NCI-H774 (cell line): ENCODE data around the gene ZBTB24.

ENCODE experiments used
- DNase-seq: peaks from one replicate; lab custom pipeline; 2025; lab: John Stamatoyannopoulos, UW

The ZBTB24 gene

DNA sequence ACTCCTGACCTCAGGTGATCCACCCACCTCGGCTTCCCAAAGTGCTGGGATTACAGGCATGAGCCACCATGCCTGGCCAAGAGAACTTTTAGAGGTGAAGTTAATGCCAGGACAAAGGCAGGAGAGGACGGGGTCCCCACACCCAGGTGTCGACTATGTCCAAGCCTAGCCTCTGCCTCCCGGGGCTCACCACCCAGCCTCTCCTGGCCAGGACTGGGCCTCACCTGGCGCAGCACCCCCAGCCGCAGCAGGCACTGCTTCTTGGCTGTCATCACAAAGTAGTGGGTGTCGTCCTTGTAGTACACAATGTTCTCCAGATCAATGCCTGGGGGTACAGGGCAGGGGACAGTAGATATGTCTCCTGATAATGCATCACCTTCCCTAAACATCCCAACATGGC, 31.6 kb downstream of the ZBTB24 start:
- DNase-seq = no peak

DNA sequence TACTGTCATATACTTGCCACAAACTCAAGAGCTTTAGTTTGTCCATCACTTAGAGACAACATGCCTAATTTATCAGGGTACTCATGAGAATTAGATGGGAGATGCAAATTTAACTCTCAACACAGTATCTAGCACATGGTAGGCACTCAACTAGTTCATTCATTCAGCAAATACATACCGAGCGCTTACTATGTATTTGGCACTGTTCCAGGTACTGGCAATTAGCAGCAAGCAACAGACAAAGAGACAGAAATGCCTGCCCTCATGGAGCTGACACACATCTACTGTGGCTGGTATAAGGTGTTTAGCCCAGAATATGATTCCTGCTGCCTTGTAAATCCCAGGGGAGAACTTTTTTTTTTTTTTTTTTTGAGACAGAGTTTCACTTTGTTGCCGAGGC, 32.2 kb downstream of the ZBTB24 start:
- no peak for DNase-seq

DNA sequence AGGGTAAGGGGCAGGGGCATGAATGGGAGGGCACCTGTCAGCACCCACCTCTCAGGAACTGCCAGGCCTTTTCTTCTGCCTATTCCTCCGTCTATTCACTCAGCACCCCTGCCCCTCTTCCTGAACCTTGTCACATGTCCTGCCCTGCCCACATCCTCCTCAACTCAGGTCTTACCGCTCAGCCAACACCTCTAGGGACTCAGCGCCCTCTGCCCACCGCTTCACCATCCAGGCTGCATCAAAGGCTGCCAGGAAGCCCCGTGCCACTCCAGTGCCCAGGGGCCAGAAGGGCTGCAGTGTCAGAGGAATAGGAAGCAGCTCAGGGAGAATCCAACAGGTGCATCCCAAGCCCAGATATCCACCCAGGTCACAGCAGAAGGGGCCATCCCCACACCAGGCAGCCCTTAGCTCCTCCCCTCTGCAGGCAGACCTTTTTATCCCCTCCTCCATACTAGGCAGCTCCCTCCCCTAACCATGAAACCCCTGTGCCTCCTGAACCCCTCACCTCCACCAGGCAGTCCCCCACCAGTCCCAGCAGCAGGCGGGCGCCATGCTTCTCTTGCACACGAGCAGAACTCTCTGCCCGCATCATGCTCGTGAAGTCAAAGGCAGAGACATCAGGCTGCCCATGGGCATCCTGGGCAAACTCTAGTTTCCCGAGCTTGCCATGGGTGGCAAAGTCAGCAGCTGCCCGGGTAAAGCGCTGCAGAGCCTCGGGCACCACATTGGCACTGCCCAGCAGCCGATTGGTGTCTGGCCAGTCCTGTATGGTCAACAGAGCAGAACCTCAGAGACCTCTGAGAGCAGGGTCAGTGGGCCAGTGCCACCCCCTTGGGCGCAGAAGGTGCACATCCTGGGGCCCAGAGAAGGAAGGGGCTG, 33.0 kb downstream of the ZBTB24 start:
- DNase-seq = no peak

DNA sequence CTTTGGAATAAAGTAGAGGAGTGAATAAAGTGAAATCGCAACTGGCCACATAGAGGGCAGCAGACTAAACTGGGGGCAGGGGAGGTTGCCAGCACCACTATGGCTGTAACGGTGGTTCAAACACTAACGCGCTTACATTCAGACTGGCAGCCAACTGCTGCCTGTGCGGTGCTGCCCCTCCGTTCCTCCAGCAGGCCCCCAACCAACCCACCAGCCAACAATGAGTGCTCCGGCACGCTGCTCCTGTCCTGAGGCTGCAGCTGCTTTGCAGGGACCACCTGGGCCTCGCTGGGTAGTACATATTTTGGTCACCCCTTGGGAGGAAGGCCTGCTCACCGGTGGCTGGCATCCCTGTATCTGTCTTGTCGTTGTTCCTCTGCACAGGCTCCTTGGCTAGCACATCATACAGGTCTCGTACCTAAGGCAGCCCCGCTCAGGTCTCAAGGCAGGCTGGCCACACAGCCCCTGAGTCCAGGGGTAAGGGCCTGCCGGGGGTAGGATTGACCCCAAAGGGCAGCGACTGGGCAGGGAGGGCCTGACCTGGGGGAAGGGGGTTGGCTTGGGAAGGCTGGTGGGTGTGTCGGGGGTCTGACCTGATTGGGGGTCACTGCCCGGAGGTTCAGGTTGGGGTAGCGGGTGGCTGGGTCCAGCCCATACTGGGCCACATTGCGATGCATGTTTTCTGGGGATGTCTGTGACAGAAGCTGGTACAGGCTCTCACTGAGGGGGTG, 33.8 kb downstream of the ZBTB24 start:
- DNase-seq = no peak

DNA sequence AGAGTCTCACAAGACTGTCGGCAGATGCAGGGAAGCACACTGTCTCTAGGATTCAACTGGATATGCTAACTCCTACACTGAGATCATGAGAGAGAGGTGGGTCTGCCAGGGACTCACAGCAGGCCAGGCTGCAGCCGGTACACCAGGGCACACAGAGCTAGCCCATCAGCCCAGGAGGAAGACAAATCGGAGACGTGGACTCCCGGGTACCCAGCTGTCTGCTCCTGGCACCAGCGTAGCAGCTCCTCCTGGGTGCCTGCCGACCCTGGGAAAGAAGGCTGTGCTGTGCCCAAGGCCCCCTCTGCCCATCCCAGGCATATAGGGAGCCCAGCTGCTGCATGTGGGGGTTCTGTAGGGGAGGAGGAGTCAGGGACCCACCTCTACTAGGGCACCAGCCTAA, 34.4 kb downstream of the ZBTB24 start:
- no peak for DNase-seq

DNA sequence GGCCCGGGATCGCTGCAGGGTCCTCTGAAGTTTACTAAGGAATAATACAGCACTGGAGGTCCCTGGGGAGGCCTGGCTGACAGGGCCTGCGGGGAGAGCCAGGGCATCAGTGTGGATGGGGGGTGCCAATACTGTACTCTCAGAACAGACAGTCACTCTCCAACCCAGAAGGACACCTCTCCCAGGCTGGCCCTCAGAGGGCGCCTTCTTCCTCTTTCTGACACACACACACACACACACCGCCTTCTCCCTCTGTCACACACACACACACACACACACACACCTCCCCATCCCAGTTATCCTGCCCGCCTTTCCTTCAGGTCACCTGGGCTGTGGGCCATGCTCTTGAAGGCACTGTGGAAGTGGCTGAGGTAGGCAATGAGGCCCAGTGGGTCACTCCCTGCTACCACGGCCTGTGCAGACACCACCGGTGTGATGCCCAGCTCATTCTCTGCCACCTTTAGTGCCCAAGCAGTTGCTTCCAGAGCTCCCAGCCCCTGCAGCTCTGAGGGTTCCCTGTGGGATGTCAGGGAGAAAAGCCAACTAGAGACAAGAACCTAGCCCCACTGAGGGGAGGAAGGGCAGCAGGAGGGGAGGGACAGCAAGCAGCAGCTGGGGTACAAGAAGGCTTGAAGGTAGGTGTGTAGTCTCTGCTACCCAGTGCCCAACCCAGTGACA, 35.0 kb downstream of the ZBTB24 start:
- no peak for DNase-seq

DNA sequence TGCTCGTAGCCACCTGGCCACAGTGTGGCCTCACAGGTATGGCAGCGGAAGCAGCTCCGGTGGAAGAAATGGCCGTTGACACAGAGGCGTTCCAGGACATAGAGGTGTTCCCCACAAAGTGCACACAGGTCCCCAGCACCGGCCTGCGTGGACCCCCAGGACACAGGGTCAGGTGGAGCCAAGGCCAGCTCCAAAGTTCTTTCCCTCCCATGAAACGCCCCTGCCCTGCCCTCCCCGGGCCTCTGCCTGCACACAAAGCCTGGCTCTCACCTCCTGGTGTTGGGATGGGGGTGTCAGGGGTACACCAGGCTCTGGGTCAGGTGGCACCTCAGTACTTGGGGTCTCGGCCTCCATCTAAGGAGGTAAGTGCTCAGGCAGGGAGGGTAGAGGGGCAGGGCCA, 35.9 kb downstream of the ZBTB24 start:
- no peak for DNase-seq

DNA sequence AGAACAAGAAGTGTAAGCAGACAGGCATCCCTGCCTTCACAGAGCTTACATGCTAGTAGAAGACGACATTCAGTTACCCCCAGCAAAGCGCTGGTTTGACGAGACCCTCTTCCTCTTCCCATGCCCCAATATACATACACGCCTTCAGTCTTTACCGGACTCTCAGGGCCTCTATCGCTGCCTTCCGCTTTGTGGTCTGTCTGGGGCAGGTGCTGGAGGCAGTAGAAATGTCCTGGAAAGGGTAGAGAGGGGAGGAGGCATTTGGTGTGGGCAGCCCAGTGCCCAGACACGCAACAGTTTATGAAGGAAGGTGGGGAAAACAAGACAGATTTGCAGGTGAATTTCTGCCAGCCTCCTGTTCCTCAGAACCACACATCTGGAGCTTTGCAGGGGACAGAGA, 36.5 kb downstream of the ZBTB24 start:
- DNase-seq = no peak

DNA sequence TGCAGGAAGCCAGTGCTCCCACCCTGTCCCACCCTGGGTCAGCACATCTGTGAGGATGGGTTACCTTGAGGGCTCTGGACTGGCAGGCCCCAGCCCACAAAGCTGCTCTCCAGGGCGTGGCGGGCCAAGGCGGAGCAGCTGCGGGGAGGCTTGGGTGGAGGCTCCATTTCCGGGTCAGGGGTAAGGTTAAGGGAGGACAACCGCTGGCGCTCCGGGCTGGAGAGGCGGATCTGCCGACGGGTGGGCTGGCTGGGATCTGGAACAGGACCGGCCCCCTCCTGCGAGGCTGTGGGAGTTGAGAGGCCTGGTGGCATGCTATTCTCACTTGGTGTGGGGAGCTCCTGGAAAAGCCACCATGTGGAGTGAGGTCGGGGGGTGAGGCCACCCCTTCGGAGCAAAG, 36.9 kb downstream of the ZBTB24 start:
- no peak for DNase-seq

DNA sequence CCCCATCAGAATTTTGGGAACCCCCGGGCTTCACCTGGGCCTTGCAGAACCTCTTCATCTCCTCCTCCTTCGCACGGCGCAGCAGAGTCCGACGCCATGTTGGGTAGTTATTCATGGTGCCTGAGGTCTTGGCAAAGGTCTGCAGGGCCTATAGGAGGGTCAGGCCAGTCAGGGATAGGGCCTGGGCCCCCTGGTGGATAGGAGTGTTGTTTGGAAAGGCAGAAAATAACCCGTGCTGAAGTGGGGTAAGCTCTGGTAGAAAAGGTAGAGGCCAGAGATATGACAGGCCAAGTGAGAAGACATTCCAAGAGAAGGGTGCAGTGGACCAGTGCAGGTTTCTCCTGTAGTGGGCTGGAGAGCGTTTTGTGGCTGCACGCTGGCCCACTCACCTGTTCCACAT, 37.6 kb downstream of the ZBTB24 start:
- no peak for DNase-seq

DNA sequence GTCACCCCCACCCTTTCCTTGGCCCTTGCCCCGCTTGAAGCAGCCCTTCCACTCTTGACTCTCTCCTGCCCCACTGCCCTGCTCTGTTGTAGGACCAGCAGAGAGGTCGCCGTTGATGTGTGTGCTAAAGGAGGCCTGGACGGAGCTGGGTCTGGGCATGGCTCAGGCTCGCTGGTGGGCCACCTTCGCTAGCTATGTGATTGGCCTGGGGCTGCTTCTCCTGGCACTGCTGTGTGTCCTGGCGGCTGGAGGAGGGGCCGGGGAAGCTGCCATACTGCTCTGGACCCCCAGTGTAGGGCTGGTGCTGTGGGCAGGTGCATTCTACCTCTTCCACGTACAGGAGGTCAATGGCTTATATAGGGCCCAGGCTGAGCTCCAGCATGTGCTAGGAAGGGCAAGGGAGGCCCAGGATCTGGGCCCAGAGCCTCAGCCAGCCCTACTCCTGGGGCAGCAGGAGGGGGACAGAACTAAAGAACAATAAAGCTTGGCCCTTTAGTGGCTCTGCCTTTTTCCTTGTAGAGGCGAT, 39.5 kb downstream of the ZBTB24 start:
- DNase-seq = no peak

DNA sequence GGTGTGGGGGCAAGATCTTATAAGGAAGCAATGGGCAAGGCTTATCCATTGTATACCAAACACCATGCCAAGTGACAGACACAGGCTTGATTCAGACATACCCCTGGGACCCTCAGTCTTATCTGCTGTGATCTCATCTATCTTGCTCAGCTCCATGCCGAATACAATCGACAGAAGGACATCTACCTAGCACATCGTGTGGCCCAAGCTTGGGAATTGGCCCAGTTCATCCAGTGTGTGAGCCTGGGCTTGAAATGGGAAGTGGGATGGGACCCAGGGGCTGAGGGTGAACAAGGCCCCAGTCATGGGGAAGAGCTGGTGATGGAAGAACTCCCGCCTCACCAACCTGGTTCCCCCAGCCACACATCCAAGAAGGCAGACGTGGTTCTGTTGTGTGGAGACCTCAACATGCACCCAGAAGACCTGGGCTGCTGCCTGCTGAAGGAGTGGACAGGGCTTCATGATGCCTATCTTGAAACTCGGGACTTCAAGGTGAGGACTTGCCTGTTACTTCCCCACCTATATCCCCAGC, 40.6 kb downstream of the ZBTB24 start:
- no peak for DNase-seq

DNA sequence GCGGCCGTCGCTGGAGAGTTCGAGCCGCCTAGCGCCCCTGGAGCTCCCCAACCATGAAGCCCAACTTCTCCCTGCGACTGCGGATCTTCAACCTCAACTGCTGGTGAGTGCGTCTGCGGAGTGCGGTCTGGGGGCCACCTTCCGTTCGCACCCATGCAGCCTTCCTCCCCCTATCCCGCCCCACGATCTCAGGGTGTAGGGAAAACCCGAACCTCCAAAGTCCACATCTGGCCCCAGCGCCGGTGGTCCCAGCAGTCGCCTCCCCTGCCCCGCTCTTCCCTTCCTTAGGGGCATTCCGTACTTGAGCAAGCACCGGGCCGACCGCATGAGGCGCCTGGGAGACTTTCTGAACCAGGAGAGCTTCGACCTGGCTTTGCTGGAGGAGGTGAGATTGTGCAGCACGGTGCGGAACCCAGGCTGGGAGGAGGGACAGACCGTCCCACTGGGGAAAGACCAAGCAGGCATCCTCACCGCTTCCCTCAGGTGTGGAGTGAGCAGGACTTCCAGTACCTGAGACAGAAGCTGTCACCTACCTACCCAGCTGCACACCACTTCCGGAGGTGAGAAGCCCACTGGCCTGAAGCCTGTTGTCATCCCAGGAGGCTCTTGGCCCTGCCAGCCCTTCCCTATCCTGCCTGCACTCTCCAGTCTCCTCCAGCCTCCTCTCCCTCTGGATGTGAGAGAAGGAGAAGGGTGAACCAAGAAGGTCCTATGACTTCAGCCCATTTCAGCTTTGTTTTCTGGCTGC, 41.8 kb downstream of the ZBTB24 start:
- peak; percentile 29 for DNase-seq

DNA sequence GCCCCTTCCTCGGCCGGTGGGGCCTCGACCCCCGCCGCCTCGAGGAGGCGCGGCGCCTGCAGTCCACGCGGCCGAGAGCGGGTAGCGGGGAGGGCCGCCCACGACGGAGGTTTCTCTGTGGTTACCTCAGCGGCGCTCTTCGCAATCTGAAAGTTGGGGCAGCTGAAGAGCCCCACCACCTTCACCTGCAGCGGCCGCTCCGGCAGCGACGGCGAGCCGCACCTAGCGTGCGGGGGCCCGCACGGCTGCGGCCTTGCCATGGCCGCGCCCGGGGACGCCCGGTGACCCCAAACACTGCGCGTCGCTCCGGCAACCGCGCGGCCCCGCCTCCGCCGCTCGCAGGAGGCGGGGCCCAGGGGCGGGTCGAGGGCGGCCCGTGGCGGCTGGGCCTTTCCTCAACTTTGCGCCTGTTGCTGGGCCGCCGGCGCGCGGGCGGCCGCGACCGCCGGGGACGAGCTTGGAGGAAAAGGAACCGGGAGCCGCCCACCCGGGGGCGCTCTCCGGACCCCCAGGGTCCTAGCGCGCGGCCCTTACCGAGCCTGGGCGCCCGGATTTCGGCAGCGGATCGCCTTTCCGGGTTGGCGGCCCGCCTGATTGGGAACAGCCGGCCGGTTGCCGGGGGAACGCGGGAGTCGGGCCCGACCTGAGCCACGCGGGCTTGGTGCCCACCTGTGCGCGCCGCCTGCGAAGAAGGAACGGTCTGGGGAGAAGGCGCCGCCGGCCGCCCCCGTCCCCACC, 42.5 kb downstream of the ZBTB24 start, which contains the start of the genes PPIL6 and SMPD2:
TSS of gene PPIL6 (minus strand) at position 298 of the 738 bp plus-strand sequence. CDS start at position 260, 38 bp downstream.
TSS of gene SMPD2 (plus strand) at position 394 of the 738 bp plus-strand sequence. CDS start 398 bp downstream, outside the sequence.
- DNase-seq = peak; percentile 95

DNA sequence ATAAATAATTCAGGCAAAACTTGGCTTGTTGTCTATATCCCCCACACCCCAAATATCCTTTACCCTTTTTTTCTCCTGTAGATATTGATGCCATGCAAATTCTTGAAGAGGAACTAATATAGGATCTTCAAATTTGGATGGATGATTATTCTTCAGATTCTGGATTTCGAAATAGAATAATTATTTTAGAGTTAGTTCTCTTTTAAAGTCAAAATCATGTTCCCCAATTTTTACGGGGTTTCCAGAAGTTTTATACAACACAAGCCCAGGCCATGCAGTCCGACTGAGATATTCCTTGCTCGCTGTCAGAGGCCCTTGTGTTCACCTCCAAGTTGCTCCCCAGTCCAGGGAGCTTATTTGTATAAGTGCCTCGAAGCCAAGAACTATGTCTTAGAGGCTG, 47.0 kb downstream of the ZBTB24 start:
- no peak for DNase-seq

DNA sequence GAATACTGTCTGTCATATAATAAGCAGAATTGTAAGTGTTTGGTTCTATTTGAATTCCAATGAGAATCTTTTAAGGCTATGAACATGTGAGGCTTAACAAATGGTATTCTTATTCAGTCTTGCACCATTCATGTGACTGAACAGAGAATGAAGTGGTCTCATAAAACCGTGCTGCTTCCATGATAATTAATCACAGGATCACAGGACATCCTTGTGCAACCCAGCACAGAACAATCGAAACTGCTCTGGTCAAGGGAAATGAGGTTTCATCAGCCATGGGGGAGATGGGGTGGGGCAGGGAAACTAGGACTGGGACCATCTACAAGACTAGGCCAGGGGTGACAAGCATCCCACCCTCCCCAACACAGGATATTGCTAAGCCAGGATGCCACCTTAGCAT, 48.6 kb downstream of the ZBTB24 start:
- no peak for DNase-seq

DNA sequence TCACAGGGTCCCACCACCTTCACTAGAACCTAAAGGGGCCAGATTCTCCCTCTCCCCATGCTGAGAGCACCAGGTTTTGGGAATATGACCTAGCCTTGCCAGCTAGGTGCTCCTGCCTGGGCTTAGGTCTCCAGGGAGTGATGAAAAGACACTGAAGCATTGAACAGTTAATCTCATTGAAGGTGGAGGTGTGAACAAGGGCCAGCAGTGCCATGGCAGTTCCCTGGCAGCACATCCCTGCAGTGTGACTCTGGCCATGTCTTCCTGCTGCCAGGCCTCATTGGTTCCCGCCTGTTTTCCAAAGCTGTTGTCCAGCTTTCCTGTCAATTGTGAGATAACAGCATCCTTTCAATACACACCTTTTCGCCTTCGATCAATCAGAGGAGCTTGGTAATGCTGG, 53.5 kb downstream of the ZBTB24 start:
- no peak for DNase-seq

DNA sequence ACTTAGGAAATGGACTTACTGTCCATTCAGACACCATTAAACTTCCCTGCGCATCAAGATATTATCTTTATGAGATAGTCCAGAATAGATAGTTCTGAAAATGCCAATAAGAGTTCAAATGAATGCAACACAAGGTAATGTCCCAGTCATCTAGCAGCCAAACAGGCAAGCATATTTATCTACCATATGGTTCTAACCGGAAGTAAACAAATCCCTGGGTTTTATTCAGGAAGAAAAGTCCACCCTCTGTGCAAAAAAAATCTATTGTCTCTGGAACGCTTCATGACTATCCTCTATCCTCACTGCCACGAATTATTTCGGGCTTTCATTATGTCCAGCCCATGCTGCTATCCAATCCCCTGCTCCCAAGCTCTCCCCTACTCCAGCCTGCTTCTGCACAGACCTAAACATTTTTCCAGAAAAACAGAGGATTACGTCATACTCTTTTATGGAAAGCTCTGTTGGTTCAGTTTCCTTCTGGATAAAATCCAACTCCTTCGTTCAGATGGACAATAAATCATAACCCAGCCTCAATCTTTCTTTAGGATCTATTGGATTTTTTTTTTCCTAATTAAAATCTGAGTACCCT, 54.0 kb downstream of the ZBTB24 start:
- DNase-seq = no peak

DNA sequence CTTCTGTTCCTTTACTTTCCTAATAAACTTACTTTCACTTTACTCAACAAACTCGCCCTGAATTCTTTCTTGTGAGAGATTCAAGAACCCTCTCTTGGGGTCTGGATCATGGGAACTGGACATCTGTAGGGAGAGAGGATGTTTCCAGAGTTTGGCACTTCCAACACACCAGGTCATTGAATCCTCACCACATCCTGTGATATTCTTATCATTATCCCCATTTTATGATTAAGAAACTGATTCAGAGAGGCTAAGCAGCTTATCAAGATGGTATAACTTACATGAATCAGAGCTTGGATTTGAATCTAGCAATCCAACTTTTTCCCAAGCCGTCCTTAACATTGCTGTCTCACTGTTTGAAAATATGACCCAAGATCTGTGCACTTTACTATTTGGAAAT, 58.1 kb downstream of the ZBTB24 start:
- DNase-seq = no peak

DNA sequence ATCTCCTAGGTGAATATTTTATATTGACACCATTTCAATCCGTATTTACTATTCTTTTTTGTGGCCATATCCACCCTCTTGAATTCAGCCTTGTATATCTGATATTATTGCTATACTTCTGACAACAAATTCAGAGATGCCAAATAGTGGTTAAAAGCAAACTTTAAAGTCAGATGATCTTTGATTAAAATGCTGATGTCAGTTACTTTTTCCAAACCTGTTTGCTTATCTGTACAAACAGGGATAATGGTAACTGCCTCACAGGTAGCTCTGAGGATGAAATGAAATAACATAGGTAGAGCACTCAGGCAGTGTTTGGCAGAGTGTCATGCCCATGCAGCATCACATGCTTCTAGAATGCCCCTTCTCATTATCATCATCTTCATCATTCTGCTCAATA, 61.8 kb downstream of the ZBTB24 start:
- DNase-seq = no peak
